NCI-H146 treated with DMSO at 0.1 percent for 48 hours (cell line): ENCODE measurements around the gene C5AR2.
"Not testable (repeated sequence)": the region's sequence is repeated elsewhere in the genome, so short reads cannot be mapped to it uniquely, and the experiment has no call there.

Experiments
- DNase-seq: peaks from one replicate; lab custom pipeline; 2025; ENCODE audit not compliant: unreplicated experiment; lab: John Stamatoyannopoulos, UW

C5AR2 gene

GRCh38 chr19:47358936-47359335 is 27.0 kb downstream of the C5AR2 start:
- DNase-seq, result no peak

- DNase-seq, result no peak
These were observed 30.3 kb downstream of the C5AR2 start for GRCh38 chr19:47362321-47362720.

- no peak for DNase-seq
These were observed 32.0 kb downstream of the C5AR2 start for GRCh38 chr19:47363758-47364531.

- DNase-seq, result not testable (repeated sequence)
These were observed 33.5 kb downstream of the C5AR2 start for GRCh38 chr19:47365455-47365854.

GRCh38 chr19:47370045-47370611 is 38.2 kb downstream of the C5AR2 start:
- DNase-seq, result no peak

GRCh38 chr19:47371261-47371660 is 39.3 kb downstream of the C5AR2 start:
- no peak for DNase-seq

- no peak for DNase-seq
These were observed 40.6 kb downstream of the C5AR2 start for GRCh38 chr19:47372603-47373002.

GRCh38 chr19:47373246-47374240 is 41.6 kb downstream of the C5AR2 start:
- no peak for DNase-seq

- DNase-seq, result no peak
These were observed 43.1 kb downstream of the C5AR2 start for GRCh38 chr19:47374876-47375693.

GRCh38 chr19:47375694-47376588 is 44.0 kb downstream of the C5AR2 start:
- no peak for DNase-seq

GRCh38 chr19:47376589-47377144 is 44.7 kb downstream of the C5AR2 start:
- no peak for DNase-seq

- DNase-seq, result no peak
These were observed 45.3 kb downstream of the C5AR2 start for GRCh38 chr19:47377208-47377701.

- no peak for DNase-seq
These were observed 45.8 kb downstream of the C5AR2 start for GRCh38 chr19:47377801-47378200.

GRCh38 chr19:47378246-47378645 is 46.3 kb downstream of the C5AR2 start:
- no peak for DNase-seq

GRCh38 chr19:47379381-47379938 is 47.5 kb downstream of the C5AR2 start:
- DNase-seq, result no peak

GRCh38 chr19:47380559-47380958 is 48.6 kb downstream of the C5AR2 start:
- DNase-seq, result no peak

- no peak for DNase-seq
These were observed 49.1 kb downstream of the C5AR2 start for GRCh38 chr19:47381121-47381520.

- no peak for DNase-seq
These were observed 49.8 kb downstream of the C5AR2 start for GRCh38 chr19:47381653-47382279.
